GM18498 (cell line): Measurements from ENCODE around the gene C5orf24.

ENCODE experiments used
- ATAC-seq: cut with Tn5 transposase; IDR thresholded peaks from one replicate; pipeline ENCODE4 v1.9.1; 2021; ENCODE audit warnings: mild to moderate bottlenecking, moderate library complexity; ENCODE audit not compliant: unreplicated experiment

Gene C5orf24

DNA sequence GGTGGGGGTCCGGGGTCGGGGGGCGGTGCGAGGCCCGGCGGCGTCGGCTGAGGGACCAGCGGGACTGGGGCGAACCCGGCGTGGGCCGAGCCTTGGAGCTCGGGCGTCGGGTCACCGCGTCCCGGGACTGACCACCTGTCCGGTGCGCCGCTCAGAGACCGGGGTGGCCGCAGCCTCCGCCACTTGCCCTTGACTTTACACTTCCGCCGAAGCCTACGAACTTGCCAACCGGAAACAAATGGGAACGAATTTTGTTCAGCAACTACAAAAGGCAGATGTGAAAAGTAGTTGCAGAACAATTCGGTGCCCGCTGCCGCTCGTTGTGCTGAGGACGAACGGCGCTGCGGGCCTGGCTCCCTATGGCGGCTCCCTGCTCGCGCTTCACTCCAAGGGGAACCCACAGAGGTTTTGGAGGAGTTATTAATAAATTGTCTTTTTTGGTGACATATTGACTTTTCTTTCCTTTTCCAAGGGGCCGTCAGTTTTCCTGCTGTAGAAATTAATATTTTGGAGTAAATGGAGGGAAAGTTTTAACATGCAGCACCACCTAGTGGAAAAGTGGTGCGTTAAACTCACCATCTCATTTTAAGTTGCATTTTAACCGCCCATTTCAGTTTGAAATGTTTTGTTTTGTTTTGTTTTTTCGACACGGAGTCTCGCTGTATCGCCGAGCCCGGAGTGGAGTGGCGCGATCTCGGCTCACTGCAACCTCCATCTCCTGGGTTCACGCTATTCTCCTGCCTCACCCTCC lies 59.7 kb downstream of the C5orf24 start:
- peak; percentile 34 for ATAC-seq

DNA sequence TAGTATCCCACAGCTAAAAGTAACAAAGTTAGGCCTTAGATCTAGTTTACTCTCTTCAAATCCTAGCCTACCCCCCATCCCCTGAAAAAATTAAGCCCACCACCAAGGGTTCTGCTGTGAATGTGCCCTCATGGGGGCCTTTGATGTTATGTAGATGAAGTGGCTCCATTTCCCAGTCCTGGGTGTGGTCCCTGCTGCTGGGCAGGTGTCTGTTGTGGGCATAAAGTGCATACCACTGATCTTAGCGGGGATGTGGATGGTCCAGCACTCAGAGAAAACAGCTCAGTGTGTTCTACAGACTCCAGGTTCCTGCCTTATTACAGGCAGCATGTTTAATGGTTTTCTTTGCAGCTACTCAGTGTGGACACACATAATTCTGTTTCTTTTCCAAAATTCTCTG lies 61.0 kb downstream of the C5orf24 start:
- no peak for ATAC-seq
